Prostate gland (tissue), 2 donors: ENCODE results near the gene MOK. TPM values are rescaled to one million over a fixed set of nuclear protein-coding genes. Genes with fewer than 3 reads are reported as not detected.

Experiments
- DNase-seq: peaks from one replicate; pipeline ENCODE4 v3.0.0-alpha.2; 2019; ENCODE audit warnings: low spot score
- H3K27ac ChIP-seq, 2 donors: fragments of 200-600 bp; sonication (generic); 2 replicates each; pipeline ENCODE4 v1.5.1; 2017 to 2019
- H3K27me3 ChIP-seq: fragments of 200-600 bp; sonication (generic); replicated peaks from 2 replicates; pipeline ENCODE4 v1.5.1; 2019; ENCODE audit not compliant: insufficient read depth
- H3K36me3 ChIP-seq, 2 donors: fragments of 200-600 bp; sonication (generic); 1 replicate in 1 of 2; 2 replicates in 1 of 2; pipeline versions ENCODE4 v1.5.1 to v1.8.1; 2017 to 2019
- H3K4me1 ChIP-seq: fragments of 200-600 bp; sonication (generic); replicated peaks from 2 replicates; pipeline ENCODE4 v1.5.1; 2019
- H3K4me3 ChIP-seq, 2 donors: fragments of 200-600 bp; sonication (generic); 2 replicates each; pipeline ENCODE4 v1.5.1; 2017 to 2019
- H3K9me3 ChIP-seq: fragments of 200-600 bp; sonication (generic); 2 replicates; pipeline ENCODE4 v1.5.1; 2017
- CTCF ChIP-seq, 4 experiments: fragments of 200-600 bp in 2 of 4; fragments of 450-650 bp in 2 of 4; sonication (generic) in 2 of 4; IDR thresholded peaks; 1 replicate in 3 of 4; 2 replicates in 1 of 4; pipeline ENCODE4 v1.5.1; 2016 to 2019; ENCODE audit warnings: antibody characterized with exemption in 4 of 4, mild to moderate bottlenecking in 2 of 4, moderate library complexity in 2 of 4
- POLR2A ChIP-seq: fragments of 450-650 bp; IDR thresholded peaks from one replicate; pipeline ENCODE4 v1.6.1; 2016; ENCODE audit warnings: antibody characterized with exemption, mild to moderate bottlenecking
- POLR2AphosphoS5 ChIP-seq: sonication (generic); formaldehyde crosslinking; IDR thresholded peaks from one replicate; pipeline ENCODE4 v1.6.1; 2017; ENCODE audit warnings: antibody characterized with exemption
- WGBS: methylation state at CpG from one replicate; pipeline ENCODE4 v1.1.5; 2018; 5-methylcytosine and 5-hydroxymethylcytosine counted together
- intact Hi-C: fragments of 100-400 bp; cut with DNase I; formaldehyde crosslinking; loops from one replicate; pipeline ENCODE4 v1.14.2; 2022
- total RNA-seq, 2 donors: library from RNA; depleted of rRNA; stranded (reverse); fragments of >200 nt; gene quantifications; one replicate each; pipeline ENCODE4 v1.1.0, GENCODE V29; 2016

The MOK gene
- total RNA-seq, 2 donors from 2014 or later, result 17.8 to 95.5 TPM

- no peak for DNase-seq
- Histone ChIP-seq H3K9me3 (no peaks in the 10 kb centered on the region), H3K27ac (no peak overlapping the region), H3K4me1 (no peaks in the 10 kb centered on the region), H3K4me3 (no peak overlapping the region), H3K27me3 (no peaks in the 10 kb centered on the region), H3K36me3 (peaks cover 0 to 3% of the 10 kb centered on the region in 2 donors)
- TF ChIP-seq POLR2A, result no peak
- TF ChIP-seq CTCF (IDR thresholded peaks at IDR 0.05), result no peak
- TF ChIP-seq POLR2AphosphoS5, result no peak
- intact Hi-C loops, result no loop called here
- WGBS, result 85% methylated on average over 16 of the region's 16 CpGs
These were observed 43.4 kb upstream of the MOK start for GRCh38 chr14:102348376-102348775.

GRCh38 chr14:102346645-102347044 lies 41.7 kb upstream of the MOK start:
- 96% methylated on average over 4 of the region's 4 CpGs for WGBS
- H3K27me3 ChIP-seq, result no peaks in the 10 kb centered on the region
- intact Hi-C loops, result no loop called here
- no peak for DNase-seq
- H3K27ac ChIP-seq, result no peak overlapping the region
- no peak overlapping the region for H3K4me3 ChIP-seq
- TF ChIP-seq POLR2AphosphoS5, result no peak
- no peak for TF ChIP-seq POLR2A
- no peak for TF ChIP-seq CTCF (IDR thresholded peaks at IDR 0.05)
- H3K36me3 ChIP-seq, result peaks cover 0 to 3% of the 10 kb centered on the region in 2 donors
- H3K9me3 ChIP-seq, result no peaks in the 10 kb centered on the region
- no peaks in the 10 kb centered on the region for H3K4me1 ChIP-seq

- 81% methylated on average over 3 of the region's 3 CpGs for WGBS
- no peaks in the 10 kb centered on the region for H3K4me1 ChIP-seq
- intact Hi-C loops, result no loop called here
These were observed 40.3 kb upstream of the MOK start for GRCh38 chr14:102345232-102345631.

GRCh38 chr14:102344485-102344884 lies 39.5 kb upstream of the MOK start:
- Histone ChIP-seq H3K9me3 (no peaks in the 10 kb centered on the region), H3K4me1 (no peaks in the 10 kb centered on the region), H3K27ac (no peak overlapping the region), H3K4me3 (no peak overlapping the region), H3K27me3 (no peaks in the 10 kb centered on the region), H3K36me3 (peaks cover 0 to 3% of the 10 kb centered on the region in 2 donors)
- no peak for TF ChIP-seq CTCF (IDR thresholded peaks at IDR 0.05)
- WGBS, result 83% methylated on average over 5 of the region's 5 CpGs
- no peak for DNase-seq
- intact Hi-C loops, result no loop called here

More at GRCh38 chr14:102345232-102345631, 40.3 kb upstream of the MOK start:
- Histone ChIP-seq H3K27me3 (no peaks in the 10 kb centered on the region), H3K9me3 (no peaks in the 10 kb centered on the region), H3K4me3 (no peak overlapping the region), H3K27ac (no peak overlapping the region), H3K36me3 (peaks cover 0 to 3% of the 10 kb centered on the region in 2 donors)
- no peak for TF ChIP-seq CTCF (IDR thresholded peaks at IDR 0.05)
- no peak for TF ChIP-seq POLR2AphosphoS5
- no peak for TF ChIP-seq POLR2A
- no peak for DNase-seq

- 92% methylated on average over 7 of the region's 7 CpGs for WGBS
- H3K4me1 ChIP-seq, result no peaks in the 10 kb centered on the region
- no peak for DNase-seq
- intact Hi-C loops, result no loop called here
- no peaks in the 10 kb centered on the region for H3K9me3 ChIP-seq
- no peaks in the 10 kb centered on the region for H3K27me3 ChIP-seq
- H3K27ac ChIP-seq, result no peak overlapping the region
- H3K36me3 ChIP-seq, result peaks cover 0 to 3% of the 10 kb centered on the region in 2 donors
- no peak overlapping the region for H3K4me3 ChIP-seq
- TF ChIP-seq CTCF (IDR thresholded peaks at IDR 0.05), result no peak
- no peak for TF ChIP-seq POLR2A
- TF ChIP-seq POLR2AphosphoS5, result no peak
These were observed 39.1 kb upstream of the MOK start for GRCh38 chr14:102344084-102344483.
